Chondrocyte (in vitro differentiated cells): ENCODE data around the gene UNG. TPM values are rescaled to one million over a fixed set of nuclear protein-coding genes. Genes with fewer than 3 reads are reported as not detected.
"Not testable (repeated sequence)": the region's sequence is repeated elsewhere in the genome, so short reads cannot be mapped to it uniquely, and the experiment has no call there.

ENCODE experiments used
- DNase-seq: peaks from one replicate; pipeline ENCODE4 v3.0.0; 2021; ENCODE audit warnings: mixed read lengths, low spot score
- H3K27ac Mint-ChIP-seq: one replicate; pipeline ENCODE4 v1.8.0; 2021; ENCODE audit warnings: mild to moderate bottlenecking, moderate library complexity, mixed read lengths; ENCODE audit not compliant: unreplicated experiment
- H3K27me3 Mint-ChIP-seq: 2 replicates; pipeline ENCODE4 v1.8.0; 2021; ENCODE audit warnings: low read depth, mixed read lengths
- H3K36me3 Mint-ChIP-seq: 2 replicates; pipeline ENCODE4 v1.8.0; 2021; ENCODE audit warnings: low read depth, mixed read lengths
- H3K4me1 Mint-ChIP-seq: 2 replicates; pipeline ENCODE4 v1.8.0; 2021; ENCODE audit warnings: low read depth, mild to moderate bottlenecking, mixed read lengths
- H3K4me3 Mint-ChIP-seq: one replicate; pipeline ENCODE4 v1.8.0; 2021; ENCODE audit warnings: mild to moderate bottlenecking, moderate library complexity, mixed read lengths; ENCODE audit not compliant: unreplicated experiment
- H3K9me3 Mint-ChIP-seq: 2 replicates; pipeline ENCODE4 v1.8.0; 2021; ENCODE audit warnings: low read depth, mixed read lengths
- CTCF ChIP-seq: fragments of 200-600 bp; sonication (generic); IDR thresholded peaks from 2 replicates; pipeline ENCODE4 v1.5.0; 2021; ENCODE audit warnings: antibody characterized with exemption, mild to moderate bottlenecking, moderate library complexity
- total RNA-seq: library from RNA; stranded (reverse); gene quantifications from 3 replicates; pipeline ENCODE4 v1.2.1, GENCODE V29; 2021

The UNG gene
- total RNA-seq, 1 donor from 2014 or later: 13.6 TPM

GRCh38 chr12:109139791-109140190 is 42.4 kb downstream of the UNG start:
- H3K36me3 Mint-ChIP-seq: peaks cover 4% of the 10 kb centered on the region
- no peaks in the 10 kb centered on the region for H3K4me1 Mint-ChIP-seq
- H3K27me3 Mint-ChIP-seq: peaks cover 6% of the 10 kb centered on the region
- DNase-seq: no peak
- H3K9me3 Mint-ChIP-seq: peaks cover 16% of the 10 kb centered on the region
- H3K4me3 Mint-ChIP-seq: no peak overlapping the region
- no peak for TF ChIP-seq CTCF
- no peak overlapping the region for H3K27ac Mint-ChIP-seq

GRCh38 chr12:109140560-109140959 is 43.2 kb downstream of the UNG start:
- no peak for DNase-seq
- no peak for TF ChIP-seq CTCF
- Mint-ChIP-seq H3K27me3 (peaks cover 1% of the 10 kb centered on the region), H3K9me3 (peaks cover 9% of the 10 kb centered on the region), H3K36me3 (peaks cover 3% of the 10 kb centered on the region), H3K27ac (no peak overlapping the region), H3K4me3 (no peak overlapping the region), H3K4me1 (no peaks in the 10 kb centered on the region)

DNA sequence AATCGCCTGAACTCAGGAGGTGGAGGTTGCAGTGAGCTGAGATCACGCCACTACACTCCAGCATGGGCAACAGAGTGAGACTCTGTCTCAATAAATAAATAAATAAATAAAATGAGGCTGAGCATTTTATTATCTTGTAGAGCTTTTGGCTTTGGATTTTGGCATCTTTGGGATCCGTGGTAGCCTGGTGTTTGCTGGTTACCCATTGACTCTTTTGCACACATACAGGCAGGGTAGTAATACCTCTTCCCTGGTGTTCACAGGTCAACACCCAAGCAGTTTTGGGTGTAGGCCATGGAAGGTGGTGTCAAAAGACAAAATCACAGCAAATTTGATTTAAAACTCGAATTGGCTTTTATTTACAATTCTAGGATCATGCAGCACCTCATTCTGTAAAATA is 46.8 kb downstream of the UNG start:
- peaks cover 3% of the 10 kb centered on the region for H3K27me3 Mint-ChIP-seq
- no peak for TF ChIP-seq CTCF

DNA sequence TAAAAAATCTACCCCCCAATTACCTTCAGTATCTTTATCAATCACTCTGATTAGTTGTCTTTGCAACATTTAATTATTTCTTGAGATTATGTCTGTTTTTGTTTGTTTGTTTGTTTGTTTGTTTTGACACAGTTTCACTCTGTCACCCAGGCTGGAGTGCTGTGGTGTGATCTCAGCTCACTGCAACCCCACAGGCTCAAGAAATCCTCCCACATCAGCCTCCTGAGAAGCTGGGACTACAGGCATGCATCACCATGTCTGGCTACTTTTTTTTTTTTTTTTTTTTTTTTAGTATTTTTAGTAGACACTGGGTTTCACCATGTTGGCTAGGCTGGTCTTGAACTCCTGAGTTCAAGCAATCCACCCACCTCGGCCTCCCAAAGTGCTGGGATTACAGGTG is 49.7 kb downstream of the UNG start:
- H3K9me3 Mint-ChIP-seq, H3K4me3 Mint-ChIP-seq, H3K27ac Mint-ChIP-seq, H3K36me3 Mint-ChIP-seq, H3K4me1 Mint-ChIP-seq, DNase-seq: not testable (repeated sequence)
- H3K27me3 Mint-ChIP-seq: peaks cover 16% of the 10 kb centered on the region

More for the DNA sequence above, 46.8 kb downstream of the UNG start:
- Mint-ChIP-seq H3K27ac (no peak overlapping the region), H3K36me3 (peaks cover 2% of the 10 kb centered on the region), H3K9me3 (no peaks in the 10 kb centered on the region), H3K4me1 (no peaks in the 10 kb centered on the region), H3K4me3 (no peak overlapping the region)
- DNase-seq: no peak

DNA sequence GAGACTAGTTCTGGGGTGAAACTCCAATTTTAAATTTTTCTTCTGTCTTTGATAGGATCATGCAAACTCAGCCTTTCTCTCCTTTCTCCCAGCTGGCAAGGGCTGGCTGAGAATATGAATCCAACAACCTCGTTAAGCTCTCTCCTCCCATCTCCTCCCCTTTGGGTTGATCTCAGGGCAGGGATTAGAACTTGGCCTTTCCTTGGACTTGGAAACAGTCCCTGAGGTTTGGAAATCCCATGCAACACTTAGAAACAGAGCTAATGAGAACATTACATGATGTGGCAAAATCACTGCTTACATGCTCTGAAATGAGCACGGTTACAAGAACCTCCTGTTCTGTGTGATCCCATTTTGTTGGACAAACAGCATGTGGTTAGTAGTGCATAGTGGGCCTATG is 50.6 kb downstream of the UNG start:
- H3K27me3 Mint-ChIP-seq: peaks cover 16% of the 10 kb centered on the region
- TF ChIP-seq CTCF: no peak
- no peak for DNase-seq
- H3K27ac Mint-ChIP-seq: no peak overlapping the region
- H3K36me3 Mint-ChIP-seq: peaks cover 2% of the 10 kb centered on the region
- no peaks in the 10 kb centered on the region for H3K9me3 Mint-ChIP-seq
- no peaks in the 10 kb centered on the region for H3K4me1 Mint-ChIP-seq
- no peak overlapping the region for H3K4me3 Mint-ChIP-seq

DNA sequence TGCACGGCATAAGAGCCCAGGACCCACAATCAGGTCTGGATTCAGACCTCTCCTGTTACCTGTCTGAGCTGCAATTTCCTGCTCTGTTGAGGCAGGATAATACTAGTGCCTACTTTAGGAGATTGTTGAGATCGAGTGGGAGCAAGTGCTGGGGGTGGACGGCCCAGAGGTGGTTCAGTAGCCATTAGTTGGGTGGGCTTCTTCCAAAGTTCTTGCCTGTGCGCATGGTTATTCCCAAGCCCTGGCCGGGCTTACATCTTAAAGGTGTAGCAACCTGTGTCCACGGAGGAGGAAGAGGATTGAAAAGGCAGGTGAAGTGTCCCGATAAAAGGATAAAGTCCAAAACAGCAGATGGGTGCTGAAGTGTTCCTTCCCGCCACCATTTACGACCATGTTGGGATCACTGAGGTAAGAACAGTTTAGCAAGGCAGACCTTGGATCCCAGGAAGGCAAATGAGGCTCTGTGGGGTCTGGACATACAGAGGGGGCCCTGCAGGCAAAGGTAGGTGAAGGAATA is 52.8 kb downstream of the UNG start:
- no peaks in the 10 kb centered on the region for H3K9me3 Mint-ChIP-seq
- no peak overlapping the region for H3K4me3 Mint-ChIP-seq
- DNase-seq: no peak
- TF ChIP-seq CTCF: no peak
- no peak overlapping the region for H3K27ac Mint-ChIP-seq
- peaks cover 16% of the 10 kb centered on the region for H3K27me3 Mint-ChIP-seq
- peaks cover 2% of the 10 kb centered on the region for H3K36me3 Mint-ChIP-seq
- H3K4me1 Mint-ChIP-seq: peaks cover 11% of the 10 kb centered on the region
